Panc1 (cell line): ENCODE data around the gene HTR2B.

Experiments used
- CTCF ChIP-seq: fragments of 450-650 bp; IDR thresholded peaks from 2 replicates; pipeline ENCODE4 v1.5.1; 2017; ENCODE audit warnings: mild to moderate bottlenecking
- POLR2AphosphoS5 ChIP-seq: IDR thresholded peaks from 2 replicates; pipeline ENCODE4 v1.6.1; 2012; ENCODE audit warnings: mild to moderate bottlenecking, low read depth, low read length, moderate library complexity
- REST ChIP-seq, 2 experiments: IDR thresholded peaks; 2 replicates each; pipeline ENCODE4 v1.6.1; 2011 to 2012; ENCODE audit warnings: low read depth in 2 of 2, control low read depth in 1 of 2, low read length in 1 of 2, mild to moderate bottlenecking in 1 of 2, moderate library complexity in 1 of 2; ENCODE audit not compliant: insufficient read depth in 1 of 2

GRCh38 chr2:231126123-231126522 is 1.3 kb upstream of the HTR2B start:
- TF ChIP-seq CTCF (no peak), POLR2AphosphoS5 (no peak), REST (IDR thresholded peaks at IDR 0.05; ENCODE audit: insufficient read depth in 1 of 2, low read depth in 2 of 2, low read length in 1 of 2) (no peak)
